HFF-Myc (cell line): Measurements from ENCODE around the gene SRCAP.

Source experiments
- DNase-seq: peaks from one replicate; pipeline ENCODE4 v3.0.0-alpha.2; 2011; ENCODE audit warnings: low read depth; ENCODE audit errors: extremely low read depth
- H3K4me3 ChIP-seq: replicated peaks from 2 replicates; pipeline ENCODE4 v1.5.1; 2011; ENCODE audit warnings: low read depth, mild to moderate bottlenecking, control low read depth, low read length
- TF ChIP-seq, protein P1 (sequence below): IDR thresholded peaks from 2 replicates; pipeline ENCODE4 v1.5.1; 2012; ENCODE audit warnings: mild to moderate bottlenecking, low read depth, low read length, control low read depth; ENCODE audit errors: missing control alignments

The SRCAP gene

DNA sequence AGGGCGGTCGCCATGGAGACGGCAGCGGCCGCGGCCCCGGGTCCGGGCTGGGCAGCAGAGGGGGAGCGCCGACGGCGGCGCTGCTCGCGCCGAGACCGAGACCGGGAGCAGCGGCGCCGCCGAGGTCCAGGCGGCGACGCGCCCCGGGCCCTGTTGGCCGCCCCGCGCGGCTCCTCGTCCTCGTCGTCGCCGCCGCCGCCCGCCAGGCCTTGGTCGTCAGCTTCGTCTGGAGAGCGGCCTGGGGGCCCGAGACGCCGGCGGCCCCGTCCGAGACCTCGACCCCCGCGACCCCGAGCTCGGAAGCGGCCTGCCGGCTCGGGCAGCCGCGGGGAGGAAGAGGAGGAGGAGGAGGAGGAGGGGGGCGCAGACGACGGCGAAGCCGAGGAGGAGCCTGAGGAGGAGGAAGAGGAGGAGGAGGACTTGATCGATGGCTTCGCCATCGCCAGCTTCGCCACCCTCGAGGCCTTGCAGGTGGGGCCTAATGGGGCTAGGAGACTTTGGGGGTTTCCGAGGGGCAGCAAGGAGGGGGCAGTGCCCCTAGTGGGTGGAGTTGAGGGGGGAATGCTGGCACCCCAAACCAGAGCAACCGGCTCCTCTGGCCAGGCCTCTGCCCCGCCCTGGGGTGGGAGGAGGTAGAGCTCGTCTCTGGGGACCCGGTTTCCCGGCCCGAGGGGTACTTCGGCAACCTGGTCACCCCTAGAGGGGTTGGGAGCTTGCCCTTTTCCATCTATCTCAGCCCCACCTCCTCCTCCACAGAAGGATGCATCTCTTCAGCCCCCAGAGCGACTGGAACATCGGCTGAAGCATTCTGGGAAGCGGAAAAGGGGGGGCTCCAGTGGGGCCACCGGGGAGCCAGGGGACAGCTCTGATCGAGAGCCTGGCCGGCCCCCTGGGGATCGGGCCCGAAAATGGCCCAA lies 39.2 kb upstream of the SRCAP start:
- TF ChIP-seq, protein P1, sequence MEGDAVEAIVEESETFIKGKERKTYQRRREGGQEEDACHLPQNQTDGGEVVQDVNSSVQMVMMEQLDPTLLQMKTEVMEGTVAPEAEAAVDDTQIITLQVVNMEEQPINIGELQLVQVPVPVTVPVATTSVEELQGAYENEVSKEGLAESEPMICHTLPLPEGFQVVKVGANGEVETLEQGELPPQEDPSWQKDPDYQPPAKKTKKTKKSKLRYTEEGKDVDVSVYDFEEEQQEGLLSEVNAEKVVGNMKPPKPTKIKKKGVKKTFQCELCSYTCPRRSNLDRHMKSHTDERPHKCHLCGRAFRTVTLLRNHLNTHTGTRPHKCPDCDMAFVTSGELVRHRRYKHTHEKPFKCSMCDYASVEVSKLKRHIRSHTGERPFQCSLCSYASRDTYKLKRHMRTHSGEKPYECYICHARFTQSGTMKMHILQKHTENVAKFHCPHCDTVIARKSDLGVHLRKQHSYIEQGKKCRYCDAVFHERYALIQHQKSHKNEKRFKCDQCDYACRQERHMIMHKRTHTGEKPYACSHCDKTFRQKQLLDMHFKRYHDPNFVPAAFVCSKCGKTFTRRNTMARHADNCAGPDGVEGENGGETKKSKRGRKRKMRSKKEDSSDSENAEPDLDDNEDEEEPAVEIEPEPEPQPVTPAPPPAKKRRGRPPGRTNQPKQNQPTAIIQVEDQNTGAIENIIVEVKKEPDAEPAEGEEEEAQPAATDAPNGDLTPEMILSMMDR, result no peak
- DNase-seq, result no peak
- H3K4me3 ChIP-seq, result peak overlapping the region; percentile 87

DNA sequence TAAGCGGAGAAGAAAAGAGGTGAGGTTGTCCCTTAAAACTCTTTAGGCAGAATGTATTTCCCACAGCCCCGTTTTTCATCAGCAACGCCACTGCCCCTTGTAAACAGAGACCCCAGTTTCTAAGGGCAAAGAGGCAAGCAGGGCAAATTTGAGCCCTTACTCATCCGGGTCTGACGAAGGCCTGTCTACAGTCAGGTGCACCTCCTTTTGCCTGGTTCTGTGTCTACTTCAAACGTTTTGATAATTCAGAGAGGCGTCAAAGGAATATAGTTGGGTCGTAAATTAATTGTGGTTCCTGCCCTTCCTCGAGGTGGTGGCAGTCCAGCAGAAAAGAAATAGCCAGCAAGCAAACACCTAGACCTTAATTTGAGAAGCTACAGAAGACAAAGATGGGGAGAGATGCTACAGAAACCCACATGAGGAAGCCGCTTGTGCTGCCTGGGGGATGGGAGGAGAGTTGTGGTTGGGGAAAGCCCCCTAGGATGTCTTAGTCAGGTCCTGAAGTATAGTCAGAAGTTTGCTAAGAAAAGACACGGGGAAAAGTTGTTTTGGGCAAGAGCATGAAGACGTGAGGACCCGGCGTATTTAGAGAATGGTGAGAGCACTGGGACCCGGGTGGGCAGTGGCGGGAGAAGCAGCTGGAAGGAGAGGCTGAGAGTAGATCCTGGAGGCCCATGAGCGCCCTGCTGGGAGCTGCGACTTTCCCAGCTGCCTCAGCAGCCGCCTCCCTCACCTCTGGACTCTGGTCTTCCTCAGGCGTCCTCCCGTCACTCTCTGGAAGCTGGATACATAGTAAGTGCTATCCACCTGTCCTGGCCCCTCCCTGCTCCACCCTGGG lies 38.3 kb upstream of the SRCAP start:
- DNase-seq, result no peak
- TF ChIP-seq, protein P1, result no peak
- H3K4me3 ChIP-seq, result peak overlapping the region; percentile 87

DNA sequence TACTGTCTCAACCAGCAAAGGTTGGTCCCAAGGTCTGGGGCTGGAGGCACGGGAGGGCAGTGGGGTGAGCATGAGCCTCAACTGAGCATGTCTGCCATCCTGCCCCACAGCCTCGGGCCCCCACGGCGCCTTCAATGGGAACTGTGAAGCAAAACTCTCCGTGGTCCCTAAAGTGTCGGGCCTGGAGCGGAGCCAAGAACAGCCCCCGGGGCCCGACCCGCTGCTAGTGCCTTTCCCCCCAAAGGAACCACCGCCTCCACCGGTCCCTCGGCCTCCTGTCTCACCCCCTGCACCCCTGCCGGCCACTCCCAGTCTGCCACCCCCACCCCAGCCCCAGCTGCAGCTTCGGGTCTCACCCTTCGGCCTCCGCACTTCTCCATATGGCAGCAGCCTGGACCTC lies 36.5 kb upstream of the SRCAP start:
- DNase-seq, result no peak

DNA sequence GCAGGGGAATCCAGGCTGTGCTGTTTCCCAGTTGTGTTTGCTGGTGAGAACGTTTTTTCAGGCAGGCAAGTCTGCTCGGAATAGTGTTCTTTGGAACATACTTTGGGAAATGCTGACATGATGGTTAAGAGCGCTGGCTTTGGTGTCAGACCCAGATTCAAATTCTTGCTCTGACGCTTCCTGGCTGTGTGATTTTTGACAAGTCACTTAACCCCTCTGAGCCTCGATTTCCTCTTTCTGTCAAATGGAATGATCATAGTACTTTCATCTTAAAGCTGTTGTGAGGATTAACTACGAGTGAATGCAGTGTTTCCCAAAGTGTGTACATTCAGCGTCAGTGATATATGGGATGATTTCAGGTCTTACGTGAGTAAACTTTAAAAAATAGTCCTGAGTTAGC lies 35.9 kb upstream of the SRCAP start:
- DNase-seq, result no peak
- H3K4me3 ChIP-seq, result no peak overlapping the region
- TF ChIP-seq, protein P1, result no peak

More for the DNA sequence above, 36.5 kb upstream of the SRCAP start:
- TF ChIP-seq, protein P1, result no peak
- no peak overlapping the region for H3K4me3 ChIP-seq

DNA sequence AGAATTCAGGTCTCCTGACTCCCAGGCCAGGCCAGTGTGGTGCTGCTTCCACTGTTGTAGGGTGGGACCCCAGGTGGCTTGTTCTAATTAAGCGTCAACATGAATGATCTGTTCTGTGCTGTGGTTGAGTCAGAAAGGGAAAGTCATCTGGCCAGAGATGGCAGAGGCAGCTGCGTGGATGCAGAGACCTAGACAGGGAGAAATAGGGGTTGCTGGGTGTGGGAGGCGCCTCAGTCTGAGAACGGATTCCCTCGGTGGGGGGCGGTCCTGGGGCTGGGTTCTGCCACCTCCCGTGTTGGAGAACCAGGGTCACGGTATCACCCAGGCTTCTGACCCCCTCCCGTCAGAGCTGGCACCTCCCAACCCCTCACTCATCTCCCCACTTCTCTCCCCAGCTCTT lies 35.2 kb upstream of the SRCAP start:
- no peak for DNase-seq
- TF ChIP-seq, protein P1, result no peak
- no peak overlapping the region for H3K4me3 ChIP-seq

DNA sequence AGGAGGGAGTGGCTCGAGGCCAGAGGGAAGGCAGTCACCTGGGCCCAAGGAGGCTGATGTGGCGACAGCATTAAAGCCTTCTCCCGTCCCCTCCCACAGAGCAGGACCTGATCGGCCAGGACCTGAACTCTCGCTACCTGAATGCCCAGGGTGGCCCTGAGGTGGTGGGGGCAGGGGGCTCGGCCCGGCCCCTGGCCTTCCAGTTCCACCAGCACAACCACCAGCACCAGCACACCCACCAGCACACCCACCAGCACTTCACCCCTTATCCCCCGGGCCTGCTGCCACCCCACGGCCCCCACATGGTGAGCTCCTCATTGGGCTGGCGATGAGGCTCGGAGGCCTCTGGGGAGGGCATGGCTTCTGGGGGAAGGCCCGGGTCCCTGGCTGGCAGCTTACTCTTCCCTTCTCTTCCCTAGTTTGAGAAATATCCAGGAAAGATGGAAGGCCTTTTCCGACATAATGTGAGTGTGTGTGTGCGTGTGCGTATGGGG lies 34.3 kb upstream of the SRCAP start:
- no peak for DNase-seq
- no peak overlapping the region for H3K4me3 ChIP-seq
- TF ChIP-seq, protein P1, result no peak
